ENCODE measurements around the gene MIDN.
"Not testable (repeated sequence)": the region's sequence is repeated elsewhere in the genome, so short reads cannot be mapped to it uniquely, and the experiment has no call there.

Gene MIDN

DNA sequence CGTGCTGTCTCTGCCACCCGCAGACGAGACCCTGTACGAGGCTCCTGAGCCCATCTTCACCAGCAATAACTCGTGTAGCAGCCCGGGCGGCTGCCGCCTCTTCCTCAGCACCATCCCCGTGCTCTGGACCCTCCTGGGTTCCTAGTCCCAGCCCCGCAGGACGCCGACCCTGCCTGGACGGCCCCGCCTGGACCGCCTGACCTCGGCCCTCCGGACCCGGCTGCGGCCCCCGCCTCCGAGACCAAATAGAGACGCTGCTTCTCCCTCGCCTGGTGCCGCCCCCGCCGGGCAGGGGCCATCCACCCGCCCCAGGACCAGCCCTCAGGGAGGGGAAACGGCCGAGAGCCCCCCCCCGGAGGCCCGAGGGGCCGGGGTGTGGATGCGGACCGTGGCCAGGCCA is 51.4 kb downstream of the MIDN start:
- H3K4me3 ChIP-seq (ENCODE audit: low read depth, low read length) = no peak overlapping the region
- DNase-seq (ENCODE audit: low read depth) = no peak
- TF ChIP-seq CTCF (IDR thresholded peaks at IDR 0.05; ENCODE audit: low read depth, low read length, missing control alignments) = no peak

DNA sequence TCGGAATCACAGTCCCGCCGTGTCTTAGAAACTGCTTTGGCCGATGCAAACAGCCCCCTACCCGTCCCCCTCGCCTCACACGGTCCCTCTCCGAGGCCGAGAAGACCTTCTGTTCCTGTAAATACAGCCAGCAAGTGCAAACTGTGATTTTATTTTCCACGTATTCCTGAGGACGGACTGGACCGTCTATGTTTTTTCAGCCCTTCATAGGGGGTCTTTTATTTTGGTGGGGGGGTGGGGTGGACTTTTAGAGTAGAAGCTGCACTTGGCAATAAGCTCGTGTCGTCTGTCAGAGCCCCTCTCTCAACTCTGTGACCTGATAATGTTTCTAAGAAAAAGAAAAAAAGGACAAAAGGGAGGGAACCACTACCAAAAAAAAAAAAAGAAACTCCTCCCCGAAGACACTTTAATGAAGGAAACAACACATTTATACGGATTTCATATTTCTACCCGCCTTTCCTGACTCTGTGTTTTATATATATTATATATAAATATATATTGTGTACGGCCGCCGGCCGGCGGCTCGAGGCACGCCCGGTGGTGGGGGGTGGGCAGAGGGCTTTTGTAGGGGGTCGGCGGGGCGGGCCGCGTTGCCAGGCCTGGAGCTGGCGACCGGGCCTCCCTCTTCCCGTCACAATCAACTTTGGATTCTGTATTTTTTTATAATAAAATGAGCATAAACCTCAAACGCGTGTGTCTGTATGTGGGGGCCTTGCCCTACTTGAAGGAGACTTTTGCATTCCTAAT is 52.5 kb downstream of the MIDN start:
- DNase-seq (ENCODE audit: low read depth) = no peak
- no peak overlapping the region for H3K4me3 ChIP-seq (ENCODE audit: low read depth, low read length)
- TF ChIP-seq CTCF (IDR thresholded peaks at IDR 0.05; ENCODE audit: low read depth, low read length, missing control alignments) = no peak

- no peak for TF ChIP-seq CTCF (IDR thresholded peaks at IDR 0.05; ENCODE audit: low read depth, low read length, missing control alignments)
- no peak overlapping the region for H3K4me3 ChIP-seq (ENCODE audit: low read depth, low read length)
- no peak for DNase-seq (ENCODE audit: low read depth)
Observed at GRCh38 chr19:1302533-1303239, 54.3 kb downstream of the MIDN start.

DNA sequence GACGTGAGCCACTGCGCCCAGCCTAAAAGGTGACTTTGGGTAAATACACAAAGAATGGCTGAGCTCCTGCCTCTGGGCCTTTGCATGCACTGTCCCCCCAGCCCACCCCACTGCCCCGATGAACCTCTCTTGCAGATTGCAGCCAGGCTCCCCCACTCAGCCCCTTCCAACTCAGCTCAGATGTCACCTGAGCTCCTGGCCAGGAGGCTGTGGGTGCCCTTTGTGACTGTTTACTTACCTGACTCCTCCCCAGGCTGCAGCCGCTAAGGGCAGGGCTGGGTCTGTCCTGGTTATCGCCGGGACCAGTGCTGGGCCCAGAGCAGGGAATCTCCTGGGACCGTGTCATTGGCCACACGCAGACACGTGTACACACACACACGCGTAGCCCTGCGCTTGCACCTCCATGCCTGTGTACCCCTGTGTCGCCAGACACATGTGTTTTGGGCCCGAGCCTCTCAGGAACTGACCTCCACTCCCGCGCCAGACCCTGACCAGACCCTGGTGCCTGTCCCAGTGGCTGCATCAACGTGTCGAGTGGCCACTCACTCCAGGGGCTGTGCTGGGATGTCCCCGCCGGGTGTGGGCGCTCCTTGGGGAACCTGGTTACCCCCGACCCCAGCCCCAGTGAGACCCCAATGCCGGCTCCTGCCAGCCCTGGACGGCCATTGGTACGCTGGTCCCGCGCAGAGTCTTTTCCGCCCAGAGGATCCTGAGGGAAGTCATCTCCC is 56.0 kb downstream of the MIDN start:
- no peak for DNase-seq (ENCODE audit: low read depth)
- H3K4me3 ChIP-seq (ENCODE audit: low read depth, low read length) = no peak overlapping the region
- TF ChIP-seq CTCF (IDR thresholded peaks at IDR 0.05; ENCODE audit: low read depth, low read length, missing control alignments) = no peak

DNA sequence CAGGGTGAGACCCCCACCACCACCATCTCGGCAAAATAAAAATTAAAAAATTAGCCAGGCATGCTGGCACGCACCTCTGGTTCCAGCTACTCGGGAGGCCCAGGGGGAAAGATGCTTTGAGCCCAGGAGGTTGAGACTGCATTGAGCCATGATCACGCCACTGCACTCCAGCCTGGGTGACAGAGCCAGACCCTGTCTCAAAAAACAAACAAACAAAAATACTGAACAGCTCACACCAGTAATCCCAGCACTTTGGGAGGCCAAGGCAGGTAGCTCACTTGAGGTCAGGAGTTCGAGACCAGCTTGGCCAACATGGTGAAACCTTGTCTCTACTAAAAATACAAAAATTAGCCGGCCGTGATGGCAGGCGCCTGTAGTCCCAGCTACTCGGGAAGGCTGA is 57.0 kb downstream of the MIDN start:
- H3K4me3 ChIP-seq (ENCODE audit: low read depth, low read length); DNase-seq (ENCODE audit: low read depth): not testable (repeated sequence)

- H3K4me3 ChIP-seq (ENCODE audit: low read depth, low read length) = no peak overlapping the region
- DNase-seq (ENCODE audit: low read depth) = no peak
- TF ChIP-seq CTCF (IDR thresholded peaks at IDR 0.05; ENCODE audit: low read depth, low read length, missing control alignments) = no peak
Observed at GRCh38 chr19:1307320-1307719, 58.9 kb downstream of the MIDN start.

DNA sequence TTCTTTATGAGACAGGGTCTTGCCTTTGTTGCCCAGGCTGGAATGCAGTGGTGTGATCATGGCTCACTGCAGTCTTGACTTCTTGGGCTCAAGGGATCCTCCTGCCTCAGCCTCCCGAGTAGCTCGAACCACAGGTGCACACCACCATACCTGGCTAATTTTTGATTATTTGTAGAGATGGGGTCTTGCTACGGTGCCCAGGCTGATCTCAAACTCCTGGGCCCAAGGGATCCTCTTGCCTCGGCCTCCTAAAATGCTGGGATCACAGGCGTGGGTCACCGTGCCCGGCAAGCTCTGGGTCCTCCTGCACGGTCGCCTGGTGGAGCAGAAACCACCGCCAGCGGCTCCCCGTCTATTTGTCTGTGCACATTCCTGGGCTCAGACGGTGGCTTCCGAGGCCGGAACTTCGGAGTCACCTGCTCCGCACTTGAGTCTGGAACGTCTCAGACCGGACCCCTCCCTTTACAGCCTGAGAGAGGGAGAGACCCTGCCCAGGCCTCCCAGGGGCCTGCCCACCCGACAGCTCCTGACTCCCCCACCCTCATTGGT is 59.4 kb downstream of the MIDN start:
- DNase-seq (ENCODE audit: low read depth) = no peak
- no peak overlapping the region for H3K4me3 ChIP-seq (ENCODE audit: low read depth, low read length)
- TF ChIP-seq CTCF (IDR thresholded peaks at IDR 0.05; ENCODE audit: low read depth, low read length, missing control alignments) = no peak
